B cell (primary cell): ENCODE measurements around the gene EPC1. TPM values are rescaled to one million over a fixed set of nuclear protein-coding genes. Genes with fewer than 3 reads are reported as not detected.

Experiments
- ATAC-seq: fragments of 200-7000 bp; cut with Tn5 transposase; one replicate; pipeline ENCODE4 v1.10.0; 2021; ENCODE audit warnings: low read depth, mild to moderate bottlenecking, moderate number of reproducible peaks, moderate library complexity
- CTCF ChIA-PET: fragments of 350-600 bp; sonication (Branson Sonifier 250); formaldehyde crosslinking; loops from one replicate; lab custom pipeline; 2021; ENCODE audit warnings: antibody characterized with exemption, inconsistent platforms; lab: Charles Lee
- POLR2A ChIA-PET: fragments of 350-600 bp; sonication (Branson Sonifier 250); formaldehyde crosslinking; loops from one replicate; lab custom pipeline; 2021; ENCODE audit warnings: antibody characterized with exemption; lab: Charles Lee
- DNase-seq: peaks from one replicate; pipeline ENCODE4 v3.0.0; 2013
- H2AFZ ChIP-seq: 2 replicates; pipeline ENCODE4 v1.6.1; 2012; ENCODE audit warnings: mild to moderate bottlenecking, low read depth, low read length; ENCODE audit not compliant: insufficient read depth, poor library complexity, severe bottlenecking
- H3K27ac ChIP-seq, 2 donors: 1 replicate in 1 of 2; 2 replicates in 1 of 2; pipeline ENCODE4 v1.5.1; 2012 to 2013; ENCODE audit warnings: low read length in 2 of 2, mild to moderate bottlenecking in 2 of 2, moderate library complexity in 1 of 2
- H3K27me3 ChIP-seq, 4 experiments: fragments of 200-600 bp in 1 of 4; sonication (generic) in 1 of 4; replicated peaks in 1 of 4; 1 replicate in 2 of 4; 2 replicates in 2 of 4; pipeline versions ENCODE4 v1.6.1 to v1.7.0; 2013 to 2016; ENCODE audit warnings: low read length in 3 of 4, mild to moderate bottlenecking in 2 of 4, mixed read lengths in 1 of 4, moderate library complexity in 1 of 4; ENCODE audit not compliant: insufficient read depth in 4 of 4, control insufficient read depth in 3 of 4; ENCODE audit errors: control extremely low read depth in 1 of 4
- H3K36me3 ChIP-seq, 2 experiments: replicated peaks in 1 of 2; 1 replicate in 1 of 2; 2 replicates in 1 of 2; pipeline versions ENCODE4 v1.6.1 to v1.7.1; 2013; ENCODE audit warnings: low read length in 1 of 2; ENCODE audit not compliant: insufficient read depth in 2 of 2, control insufficient read depth in 1 of 2; ENCODE audit errors: control extremely low read depth in 1 of 2, extremely low read depth in 1 of 2
- H3K4me1 ChIP-seq, 2 donors: fragments of 200-600 bp in 1 of 2; sonication (generic) in 1 of 2; 1 replicate in 1 of 2; 2 replicates in 1 of 2; pipeline versions ENCODE4 v1.5.1 to v1.6.1; 2013 to 2017; ENCODE audit warnings: low read length in 2 of 2; ENCODE audit not compliant: control insufficient read depth in 2 of 2, insufficient read depth in 2 of 2
- H3K4me2 ChIP-seq: replicated peaks from 2 replicates; pipeline ENCODE3; 2012; ENCODE audit warnings: mild to moderate bottlenecking, low read depth, low read length; ENCODE audit not compliant: poor library complexity, severe bottlenecking
- H3K4me3 ChIP-seq, 5 experiments: fragments of 200-600 bp in 1 of 5; sonication (generic) in 1 of 5; 1 replicate in 3 of 5; 2 replicates in 2 of 5; pipeline versions ENCODE4 v1.5.1 to v1.7.0; 2011 to 2016; ENCODE audit warnings: low read length in 4 of 5, mild to moderate bottlenecking in 4 of 5, low read depth in 2 of 5, control low read depth in 1 of 5, moderate library complexity in 1 of 5; ENCODE audit not compliant: insufficient read depth in 1 of 5; ENCODE audit errors: control extremely low read depth in 1 of 5, extremely low read depth in 1 of 5
- H3K79me2 ChIP-seq: fragments of 200-600 bp; sonication (generic); one replicate; pipeline ENCODE4 v1.6.0; 2016; ENCODE audit warnings: low read length; ENCODE audit not compliant: control insufficient read depth, insufficient read depth
- H3K9ac ChIP-seq: fragments of 200-600 bp; sonication (generic); 2 replicates; pipeline ENCODE4 v1.6.1; 2017; ENCODE audit warnings: mild to moderate bottlenecking, low read length, moderate library complexity
- H3K9me3 ChIP-seq, 3 donors: one replicate each; pipeline versions ENCODE4 v1.6.1 to v1.7.1; 2013; ENCODE audit warnings: low read length in 2 of 3; ENCODE audit not compliant: control insufficient read depth in 2 of 3, insufficient read depth in 1 of 3; ENCODE audit errors: control extremely low read depth in 1 of 3
- H4K20me1 ChIP-seq: 2 replicates; pipeline ENCODE4 v1.6.0; 2012; ENCODE audit warnings: mild to moderate bottlenecking, low read length; ENCODE audit not compliant: insufficient read depth, control insufficient read depth, poor library complexity, severe bottlenecking
- H3K27ac Mint-ChIP-seq: one replicate; pipeline ENCODE4 v1.8.0; 2021; ENCODE audit warnings: mixed read lengths
- H3K27me3 Mint-ChIP-seq: one replicate; pipeline ENCODE4 v1.8.0; 2021; ENCODE audit warnings: mixed read lengths
- H3K4me1 Mint-ChIP-seq: one replicate; pipeline ENCODE4 v1.8.0; 2021; ENCODE audit warnings: mixed read lengths
- H3K4me3 Mint-ChIP-seq: one replicate; pipeline ENCODE4 v1.8.0; 2021; ENCODE audit warnings: mixed read lengths
- H3K9me3 Mint-ChIP-seq: one replicate; pipeline ENCODE4 v1.8.0; 2022; ENCODE audit warnings: mixed read lengths; ENCODE audit not compliant: insufficient read depth
- CTCF ChIP-seq: fragments of 200-600 bp; IDR thresholded peaks from one replicate; pipeline ENCODE4 v1.8.0; 2022; ENCODE audit warnings: antibody characterized with exemption, mild to moderate bottlenecking
- EZH2 ChIP-seq: IDR thresholded peaks from 2 replicates; pipeline ENCODE4 v1.6.1; 2012; ENCODE audit warnings: borderline replicate concordance, low read depth, mild to moderate bottlenecking, moderate library complexity, low read length; ENCODE audit not compliant: insufficient read depth, poor library complexity, severe bottlenecking
- WGBS: methylation state at CpG from one replicate; pipeline ENCODE4 v1.1.5; 2013; ENCODE audit warnings: missing lambda C conversion rate; ENCODE audit not compliant: insufficient coverage; 5-methylcytosine and 5-hydroxymethylcytosine counted together
- intact Hi-C: fragments of 100-400 bp; cut with micrococcal nuclease; formaldehyde crosslinking; loops from one replicate; pipeline ENCODE4 v1.10.0; 2022
- polyA plus RNA-seq: library from polyadenylated mRNA; depleted of rRNA; stranded (reverse); fragments of >200 nt; gene quantifications from 2 replicates; pipeline ENCODE4 v1.2.3, GENCODE V29; 2012
- total RNA-seq, 2 donors: library from RNA; stranded (reverse); fragments of 120-200 nt in 1 of 2; gene quantifications; 1 replicate in 1 of 2; 2 replicates in 1 of 2; pipeline versions ENCODE4 v1.2.3 to v1.2.4, GENCODE V29; 2013 to 2022

EPC1 gene
- total and polyA plus RNA-seq, 2 donors (not counting 1 experiment from before 2014, with no cell fraction given), result 120 to 220 TPM

- Histone ChIP-seq H3K9ac (no peak overlapping the region), H2AFZ (no peak overlapping the region), H4K20me1 (no peaks in the 10 kb centered on the region), H3K4me3 (no peak overlapping the region), H3K36me3 (no peaks in the 10 kb centered on the region), H3K79me2 (no peaks in the 10 kb centered on the region), H3K27ac (no peak overlapping the region), H3K4me2 (no peak overlapping the region), H3K27me3 (no peaks in the 10 kb centered on the region), H3K4me1 (no peaks in the 10 kb centered on the region), H3K9me3 (peaks cover 0 to 9% (median under 1%) of the 10 kb centered on the region in 3 donors)
- Mint-ChIP-seq H3K4me1 (no peaks in the 10 kb centered on the region), H3K4me3 (no peak overlapping the region), H3K9me3 (no peaks in the 10 kb centered on the region), H3K27ac (no peak overlapping the region), H3K27me3 (peaks cover 15% of the 10 kb centered on the region)
- no peak for DNase-seq
- 88% methylated on average over 1 of the region's 3 CpGs for WGBS
- TF ChIP-seq EZH2 (no peak), CTCF (no peak)
- CTCF ChIA-PET, result no interaction called here
- POLR2A ChIA-PET, result no interaction called here
- no peak for ATAC-seq
- intact Hi-C loops, result no loop called here
Observed at GRCh38 chr10:32229170-32229569, 117.8 kb downstream of the EPC1 start.

DNA sequence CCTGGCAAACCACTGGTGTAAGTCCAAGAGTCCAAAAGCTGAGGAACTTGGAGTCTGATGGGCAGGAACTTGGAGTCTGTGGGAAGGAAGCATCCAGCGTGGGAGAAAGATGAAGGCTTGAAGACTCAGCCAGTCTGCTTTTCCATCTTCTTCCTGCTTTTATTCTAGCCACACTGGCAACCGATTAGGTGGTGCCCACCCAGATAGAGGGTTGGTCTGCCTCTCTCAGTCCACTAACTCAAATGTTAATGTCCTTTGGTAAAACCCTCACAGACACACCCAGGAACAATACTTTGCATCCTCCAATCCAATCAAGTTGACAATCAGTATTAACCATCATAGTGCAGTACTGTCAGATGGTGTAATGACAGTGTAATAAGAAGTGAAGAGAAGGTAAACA lies 119.2 kb downstream of the EPC1 start:
- H4K20me1 ChIP-seq, result no peaks in the 10 kb centered on the region
- no peak overlapping the region for H3K4me2 ChIP-seq
- ChIA-PET POLR2A (no interaction called here), CTCF (interaction anchor here (0.9 kb wide), 1 partner anchor 29 kb away, joined by 3 read pairs; no protein-coding TSS in a partner anchor)
- H3K9me3 ChIP-seq, result peaks cover 0 to 2% (median 2%) of the 10 kb centered on the region in 3 donors
- H3K4me3 Mint-ChIP-seq, result no peak overlapping the region
- no peak overlapping the region for H3K27ac Mint-ChIP-seq
- WGBS, result 100% methylated on average over 1 of the region's 2 CpGs
- H3K9ac ChIP-seq, result no peak overlapping the region
- H3K4me1 Mint-ChIP-seq, result no peaks in the 10 kb centered on the region
- H3K27me3 ChIP-seq, result no peaks in the 10 kb centered on the region
- no peak overlapping the region for H3K4me3 ChIP-seq
- ATAC-seq, result no peak
- no peaks in the 10 kb centered on the region for H3K36me3 ChIP-seq
- intact Hi-C loops, result no loop called here
- H3K27me3 Mint-ChIP-seq, result peaks cover 15% of the 10 kb centered on the region
- TF ChIP-seq CTCF (no peak), EZH2 (no peak)
- no peak overlapping the region for H3K27ac ChIP-seq
- no peaks in the 10 kb centered on the region for H3K4me1 ChIP-seq
- no peak overlapping the region for H2AFZ ChIP-seq
- no peak for DNase-seq
- H3K79me2 ChIP-seq, result no peaks in the 10 kb centered on the region
- H3K9me3 Mint-ChIP-seq, result no peaks in the 10 kb centered on the region
